HepG2 (cell line): ENCODE measurements around the gene PGS1. TPM values are rescaled to one million over a fixed set of nuclear protein-coding genes. Genes with fewer than 3 reads are reported as not detected.
A peak's percentile ranks its signal among the peaks of the same experiment; 100 is the strongest.

Source experiments
- GTF2F1 ChIP-seq: fragments of 150-350 bp; IDR thresholded peaks from 2 replicates; pipeline ENCODE4 v1.6.1; 2014; ENCODE audit warnings: low read length
- JUNB ChIP-seq: sonication (generic); formaldehyde crosslinking; IDR thresholded peaks from 2 replicates; pipeline ENCODE4 v1.8.0; 2022; ENCODE audit warnings: missing genetic modification reagents, mild to moderate bottlenecking, borderline replicate concordance
- SNAPC4 ChIP-seq: sonication (generic); formaldehyde crosslinking; IDR thresholded peaks from 2 replicates; pipeline ENCODE4 v1.4.0; 2020; ENCODE audit warnings: mild to moderate bottlenecking, missing genetic modification reagents
- ZBTB43 ChIP-seq: sonication (generic); formaldehyde crosslinking; conservative IDR thresholded peaks from 2 replicates; pipeline ENCODE4 v1.4.0; 2020; ENCODE audit warnings: missing genetic modification reagents
- ZNF749 ChIP-seq: sonication (generic); formaldehyde crosslinking; IDR thresholded peaks from 2 replicates; pipeline ENCODE4 v1.8.0; 2022; ENCODE audit warnings: mild to moderate bottlenecking, missing genetic modification reagents, moderate library complexity, borderline replicate concordance
- polyA plus RNA-seq, 8 experiments: library from polyadenylated mRNA; depleted of rRNA in 3 of 8; stranded (reverse) in 7 of 8; unstranded in 1 of 8; fragments of >200 nt; fragmentation: Illumina TruSeq in 4 of 8; extraction: Trizol in 4 of 8; gene quantifications; 2 replicates each; pipeline versions ENCODE4 v1.2.1 to v1.2.3, GENCODE V29; 2011 to 2016; ENCODE audit warnings: low read depth in 4 of 8, missing spikeins in 1 of 8, mixed read lengths in 1 of 8; ENCODE audit not compliant: insufficient read depth in 1 of 8
- total RNA-seq, 5 experiments: library from RNA; depleted of rRNA; stranded (reverse); fragments of >200 nt; fragmentation: Illumina TruSeq; extraction: Trizol; gene quantifications; 2 replicates each; pipeline ENCODE4 v1.2.3, GENCODE V29; 2016; ENCODE audit warnings: low read depth in 1 of 5
- TF ChIP-seq, protein P1 (sequence below): sonication (generic); formaldehyde crosslinking; conservative IDR thresholded peaks from 2 replicates; pipeline ENCODE4 v1.4.0; 2020; ENCODE audit warnings: missing genetic modification reagents
- TF ChIP-seq, protein P2 (sequence below): sonication (generic); formaldehyde crosslinking; IDR thresholded peaks from 2 replicates; pipeline ENCODE4 v1.5.0; 2020; ENCODE audit warnings: missing genetic modification reagents, mild to moderate bottlenecking, borderline replicate concordance
- TF ChIP-seq, protein P3 (sequence below): sonication (generic); formaldehyde crosslinking; IDR thresholded peaks from 2 replicates; pipeline ENCODE4 v1.4.0; 2020; ENCODE audit warnings: missing genetic modification reagents, borderline replicate concordance
- TF ChIP-seq, protein P4 (sequence below): sonication (generic); formaldehyde crosslinking; IDR thresholded peaks from 2 replicates; pipeline ENCODE4 v1.4.0; 2020; ENCODE audit warnings: missing genetic modification reagents, low read depth, mild to moderate bottlenecking, borderline replicate concordance

The PGS1 gene
- total and polyA plus RNA-seq, 2 of the 13 experiments (the other 11 are each of a cell fraction or from before 2014, with no cell fraction given), result 25.9 to 31.5 TPM

GRCh38 chr17:78360371-78361224 is 17.9 kb upstream of the PGS1 start (continued):
- no peak for TF ChIP-seq GTF2F1
- TF ChIP-seq, protein P1, sequence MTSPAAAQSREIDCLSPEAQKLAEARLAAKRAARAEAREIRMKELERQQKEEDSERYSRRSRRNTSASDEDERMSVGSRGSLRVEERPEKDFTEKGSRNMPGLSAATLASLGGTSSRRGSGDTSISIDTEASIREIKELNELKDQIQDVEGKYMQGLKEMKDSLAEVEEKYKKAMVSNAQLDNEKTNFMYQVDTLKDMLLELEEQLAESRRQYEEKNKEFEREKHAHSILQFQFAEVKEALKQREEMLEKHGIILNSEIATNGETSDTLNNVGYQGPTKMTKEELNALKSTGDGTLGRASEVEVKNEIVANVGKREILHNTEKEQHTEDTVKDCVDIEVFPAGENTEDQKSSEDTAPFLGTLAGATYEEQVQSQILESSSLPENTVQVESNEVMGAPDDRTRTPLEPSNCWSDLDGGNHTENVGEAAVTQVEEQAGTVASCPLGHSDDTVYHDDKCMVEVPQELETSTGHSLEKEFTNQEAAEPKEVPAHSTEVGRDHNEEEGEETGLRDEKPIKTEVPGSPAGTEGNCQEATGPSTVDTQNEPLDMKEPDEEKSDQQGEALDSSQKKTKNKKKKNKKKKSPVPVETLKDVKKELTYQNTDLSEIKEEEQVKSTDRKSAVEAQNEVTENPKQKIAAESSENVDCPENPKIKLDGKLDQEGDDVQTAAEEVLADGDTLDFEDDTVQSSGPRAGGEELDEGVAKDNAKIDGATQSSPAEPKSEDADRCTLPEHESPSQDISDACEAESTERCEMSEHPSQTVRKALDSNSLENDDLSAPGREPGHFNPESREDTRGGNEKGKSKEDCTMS (CRISPR knock-in tag), result no peak
- TF ChIP-seq, protein P2, sequence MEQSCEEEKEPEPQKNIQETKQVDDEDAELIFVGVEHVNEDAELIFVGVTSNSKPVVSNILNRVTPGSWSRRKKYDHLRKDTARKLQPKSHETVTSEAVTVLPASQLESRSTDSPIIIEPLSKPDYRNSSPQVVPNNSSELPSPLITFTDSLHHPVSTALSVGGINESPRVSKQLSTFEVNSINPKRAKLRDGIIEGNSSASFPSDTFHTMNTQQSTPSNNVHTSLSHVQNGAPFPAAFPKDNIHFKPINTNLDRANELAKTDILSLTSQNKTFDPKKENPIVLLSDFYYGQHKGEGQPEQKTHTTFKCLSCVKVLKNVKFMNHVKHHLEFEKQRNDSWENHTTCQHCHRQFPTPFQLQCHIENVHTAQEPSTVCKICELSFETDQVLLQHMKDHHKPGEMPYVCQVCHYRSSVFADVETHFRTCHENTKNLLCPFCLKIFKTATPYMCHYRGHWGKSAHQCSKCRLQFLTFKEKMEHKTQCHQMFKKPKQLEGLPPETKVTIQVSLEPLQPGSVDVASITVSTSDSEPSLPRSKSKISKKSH (CRISPR knock-in tag), result 0 out of 2 replicates have a peak, but pooled peaks have one; percentile 10
- TF ChIP-seq ZBTB43 (CRISPR knock-in tag), result no peak; the same call in 1 of the 2 replicates
- TF ChIP-seq ZNF749 (CRISPR knock-in tag), result peak; percentile 23; the same call in 1 of the 2 replicates
- TF ChIP-seq SNAPC4, result peak; percentile 70
- no peak for TF ChIP-seq JUNB (CRISPR knock-in tag)
- TF ChIP-seq, protein P3, sequence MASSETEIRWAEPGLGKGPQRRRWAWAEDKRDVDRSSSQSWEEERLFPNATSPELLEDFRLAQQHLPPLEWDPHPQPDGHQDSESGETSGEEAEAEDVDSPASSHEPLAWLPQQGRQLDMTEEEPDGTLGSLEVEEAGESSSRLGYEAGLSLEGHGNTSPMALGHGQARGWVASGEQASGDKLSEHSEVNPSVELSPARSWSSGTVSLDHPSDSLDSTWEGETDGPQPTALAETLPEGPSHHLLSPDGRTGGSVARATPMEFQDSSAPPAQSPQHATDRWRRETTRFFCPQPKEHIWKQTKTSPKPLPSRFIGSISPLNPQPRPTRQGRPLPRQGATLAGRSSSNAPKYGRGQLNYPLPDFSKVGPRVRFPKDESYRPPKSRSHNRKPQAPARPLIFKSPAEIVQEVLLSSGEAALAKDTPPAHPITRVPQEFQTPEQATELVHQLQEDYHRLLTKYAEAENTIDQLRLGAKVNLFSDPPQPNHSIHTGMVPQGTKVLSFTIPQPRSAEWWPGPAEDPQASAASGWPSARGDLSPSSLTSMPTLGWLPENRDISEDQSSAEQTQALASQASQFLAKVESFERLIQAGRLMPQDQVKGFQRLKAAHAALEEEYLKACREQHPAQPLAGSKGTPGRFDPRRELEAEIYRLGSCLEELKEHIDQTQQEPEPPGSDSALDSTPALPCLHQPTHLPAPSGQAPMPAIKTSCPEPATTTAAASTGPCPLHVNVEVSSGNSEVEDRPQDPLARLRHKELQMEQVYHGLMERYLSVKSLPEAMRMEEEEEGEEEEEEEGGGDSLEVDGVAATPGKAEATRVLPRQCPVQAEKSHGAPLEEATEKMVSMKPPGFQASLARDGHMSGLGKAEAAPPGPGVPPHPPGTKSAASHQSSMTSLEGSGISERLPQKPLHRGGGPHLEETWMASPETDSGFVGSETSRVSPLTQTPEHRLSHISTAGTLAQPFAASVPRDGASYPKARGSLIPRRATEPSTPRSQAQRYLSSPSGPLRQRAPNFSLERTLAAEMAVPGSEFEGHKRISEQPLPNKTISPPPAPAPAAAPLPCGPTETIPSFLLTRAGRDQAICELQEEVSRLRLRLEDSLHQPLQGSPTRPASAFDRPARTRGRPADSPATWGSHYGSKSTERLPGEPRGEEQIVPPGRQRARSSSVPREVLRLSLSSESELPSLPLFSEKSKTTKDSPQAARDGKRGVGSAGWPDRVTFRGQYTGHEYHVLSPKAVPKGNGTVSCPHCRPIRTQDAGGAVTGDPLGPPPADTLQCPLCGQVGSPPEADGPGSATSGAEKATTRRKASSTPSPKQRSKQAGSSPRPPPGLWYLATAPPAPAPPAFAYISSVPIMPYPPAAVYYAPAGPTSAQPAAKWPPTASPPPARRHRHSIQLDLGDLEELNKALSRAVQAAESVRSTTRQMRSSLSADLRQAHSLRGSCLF (CRISPR knock-in tag), result no peak
- TF ChIP-seq, protein P4, sequence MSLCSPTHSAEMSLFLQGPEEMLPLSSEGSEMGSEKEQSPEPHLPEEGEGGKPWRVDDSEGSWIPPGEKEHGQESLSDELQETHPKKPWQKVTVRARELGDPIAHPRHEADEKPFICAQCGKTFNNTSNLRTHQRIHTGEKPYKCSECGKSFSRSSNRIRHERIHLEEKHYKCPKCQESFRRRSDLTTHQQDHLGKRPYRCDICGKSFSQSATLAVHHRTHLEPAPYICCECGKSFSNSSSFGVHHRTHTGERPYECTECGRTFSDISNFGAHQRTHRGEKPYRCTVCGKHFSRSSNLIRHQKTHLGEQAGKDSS (CRISPR knock-in tag), result peak; percentile 86; the same call in 1 of the 2 replicates
